ENCODE data around the gene MAP6D1.

MAP6D1 gene

DNA sequence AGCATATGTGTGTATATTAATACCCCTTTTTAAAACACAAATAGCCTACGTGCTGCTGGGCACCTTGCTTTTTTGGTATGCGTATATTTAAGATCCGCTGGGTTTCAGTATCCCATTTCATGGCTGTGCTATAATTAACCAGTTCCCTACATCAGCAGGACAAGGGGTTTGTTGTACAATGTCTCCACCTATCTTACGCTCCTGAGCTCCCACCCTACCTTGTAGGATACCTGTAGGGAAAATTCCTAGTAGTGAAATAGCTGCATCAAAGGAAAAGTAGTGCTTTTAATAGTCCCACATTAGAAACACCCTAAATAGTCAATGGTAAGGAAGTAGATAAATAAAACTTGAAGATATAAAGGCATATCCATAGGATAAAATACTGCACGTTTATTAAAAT lies 1.4 kb downstream of the MAP6D1 start:
- no peak for DNase-seq (ENCODE audit: low read depth in 2 of 2)

DNA sequence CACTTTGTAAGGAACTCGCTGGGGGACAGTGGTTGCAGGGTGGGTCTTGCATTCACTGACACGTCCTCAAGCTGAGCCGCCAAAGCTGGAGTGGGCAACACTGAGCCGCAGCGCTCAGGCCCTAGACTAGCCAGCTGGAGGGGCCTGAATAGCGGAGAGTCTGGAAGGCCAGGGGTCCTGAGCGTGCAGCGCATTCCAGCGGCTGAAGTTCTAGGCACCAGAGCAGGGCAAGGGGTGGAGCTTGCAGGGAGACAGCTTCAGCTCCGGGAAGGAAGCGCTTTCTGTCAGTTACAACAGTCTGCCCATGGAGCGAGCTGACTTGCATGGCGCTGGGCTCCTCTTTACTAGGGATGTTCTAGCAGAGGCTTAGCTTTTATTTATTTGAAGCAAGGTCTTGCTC lies 2.7 kb downstream of the MAP6D1 start:
- no peak for DNase-seq (ENCODE audit: low read depth in 2 of 2)

DNA sequence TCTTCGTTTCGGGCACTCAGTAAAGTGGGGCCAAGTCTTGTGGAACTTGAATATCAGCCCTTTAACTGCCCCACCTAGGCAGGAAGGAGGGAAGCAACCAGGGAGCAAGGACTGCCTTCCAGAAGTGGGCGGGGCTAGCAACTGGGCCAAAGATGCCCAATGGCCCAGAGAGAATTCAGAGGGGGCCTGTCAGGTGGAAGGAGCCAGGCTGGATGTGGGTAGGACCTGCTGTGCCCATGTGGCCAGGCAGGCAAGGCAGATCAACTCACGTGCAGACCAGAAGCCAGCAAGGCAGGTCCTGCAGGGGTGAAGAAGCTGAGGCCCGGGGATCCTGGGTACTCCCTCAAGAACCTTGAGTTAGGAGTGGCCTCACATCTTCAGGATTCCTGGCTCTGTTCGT lies 5.5 kb downstream of the MAP6D1 start:
- DNase-seq (ENCODE audit: low read depth in 2 of 2): no peak

DNA sequence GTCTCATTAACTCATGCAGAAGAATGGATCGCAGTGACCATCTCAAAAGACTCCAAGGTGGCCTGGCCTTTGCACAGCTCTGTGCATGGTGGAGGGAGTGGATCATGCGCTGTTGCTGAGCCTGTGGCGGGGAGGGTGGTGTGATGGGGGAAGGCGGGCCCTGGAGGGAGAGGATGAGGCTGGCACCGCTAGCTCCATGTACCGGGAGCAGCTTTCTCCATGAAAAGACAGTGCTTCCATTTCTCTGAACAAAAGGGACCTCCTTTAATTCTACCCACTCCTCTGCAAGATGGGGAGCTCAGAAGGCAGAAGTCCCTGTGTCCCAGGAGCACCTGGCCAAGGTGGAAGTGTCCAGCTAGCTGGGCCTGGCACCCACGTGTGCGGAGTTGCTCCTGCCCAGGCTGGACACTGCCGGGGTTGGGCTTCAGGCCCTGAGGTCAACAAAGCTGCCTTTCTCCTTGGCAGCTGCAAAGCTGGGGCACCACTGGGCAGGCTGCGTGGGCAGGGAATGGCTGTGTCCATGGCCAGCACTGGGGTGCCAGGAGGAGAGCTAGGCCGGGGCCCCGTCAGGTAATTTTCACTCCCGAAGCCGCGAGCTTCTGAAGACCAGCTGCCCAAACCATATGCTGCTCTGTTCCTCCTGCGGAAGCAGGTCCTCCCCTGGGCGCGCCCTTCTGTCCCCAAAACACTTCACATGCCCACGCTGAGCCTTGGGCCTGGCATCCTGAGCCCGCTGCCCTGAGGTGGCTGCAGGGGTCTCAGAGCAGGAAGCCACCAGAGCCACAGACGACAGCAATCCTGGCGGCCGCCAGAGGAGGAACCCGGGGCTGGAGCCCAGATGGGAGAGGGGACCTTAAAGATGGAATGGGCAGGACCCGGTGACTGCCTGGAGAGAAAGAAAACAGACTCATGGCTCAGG lies 6.4 kb downstream of the MAP6D1 start:
- DNase-seq (ENCODE audit: low read depth in 2 of 2): no peak

DNA sequence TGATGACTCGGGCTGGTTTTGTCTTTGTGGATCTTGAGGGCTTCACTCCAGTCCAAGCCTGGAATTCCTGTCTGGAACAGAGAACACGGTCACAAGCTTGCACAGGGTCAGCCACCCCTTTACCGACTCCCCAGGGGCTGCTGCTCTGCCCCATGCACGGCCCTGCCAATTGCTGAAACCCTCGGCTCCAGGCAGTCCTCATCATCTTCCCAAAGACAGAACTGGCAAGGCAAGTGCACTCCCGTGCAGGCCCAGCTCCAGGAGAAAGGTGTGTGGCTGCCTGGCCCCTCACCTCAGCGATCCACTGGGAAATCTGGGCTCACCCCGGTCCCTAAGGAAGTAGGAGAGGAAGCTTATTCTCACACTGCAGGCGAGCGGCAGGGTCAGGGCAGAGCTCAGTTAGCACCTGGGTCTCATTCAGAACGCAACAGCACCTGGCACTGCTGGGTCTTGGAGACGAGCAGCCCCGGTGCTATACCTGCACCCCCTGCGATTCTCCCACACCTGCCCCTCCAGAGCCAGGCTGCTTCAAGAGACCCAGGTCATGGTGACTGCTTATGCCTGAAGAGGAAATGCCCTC lies 7.2 kb downstream of the MAP6D1 start:
- DNase-seq (ENCODE audit: low read depth in 2 of 2): no peak

DNA sequence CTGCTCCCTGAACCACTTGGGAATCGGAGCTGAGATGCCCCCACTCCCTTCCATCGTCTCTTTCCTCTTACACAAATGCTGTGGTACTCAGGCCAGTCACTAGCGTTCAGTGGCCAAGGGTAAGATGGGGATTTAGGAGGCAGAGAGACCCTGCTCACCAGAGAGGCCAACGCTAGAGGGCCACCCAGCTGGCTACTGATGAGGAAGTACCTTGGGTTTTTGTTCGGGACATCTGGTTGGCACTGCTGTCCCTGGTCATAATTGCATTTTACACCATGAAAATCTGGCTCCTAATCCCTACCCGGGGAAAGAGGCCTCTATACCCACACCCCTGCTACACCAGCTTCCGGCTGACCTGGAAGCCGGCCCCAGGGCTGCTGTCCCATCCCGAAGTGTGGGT lies 7.7 kb downstream of the MAP6D1 start:
- DNase-seq (ENCODE audit: low read depth in 2 of 2): no peak

DNA sequence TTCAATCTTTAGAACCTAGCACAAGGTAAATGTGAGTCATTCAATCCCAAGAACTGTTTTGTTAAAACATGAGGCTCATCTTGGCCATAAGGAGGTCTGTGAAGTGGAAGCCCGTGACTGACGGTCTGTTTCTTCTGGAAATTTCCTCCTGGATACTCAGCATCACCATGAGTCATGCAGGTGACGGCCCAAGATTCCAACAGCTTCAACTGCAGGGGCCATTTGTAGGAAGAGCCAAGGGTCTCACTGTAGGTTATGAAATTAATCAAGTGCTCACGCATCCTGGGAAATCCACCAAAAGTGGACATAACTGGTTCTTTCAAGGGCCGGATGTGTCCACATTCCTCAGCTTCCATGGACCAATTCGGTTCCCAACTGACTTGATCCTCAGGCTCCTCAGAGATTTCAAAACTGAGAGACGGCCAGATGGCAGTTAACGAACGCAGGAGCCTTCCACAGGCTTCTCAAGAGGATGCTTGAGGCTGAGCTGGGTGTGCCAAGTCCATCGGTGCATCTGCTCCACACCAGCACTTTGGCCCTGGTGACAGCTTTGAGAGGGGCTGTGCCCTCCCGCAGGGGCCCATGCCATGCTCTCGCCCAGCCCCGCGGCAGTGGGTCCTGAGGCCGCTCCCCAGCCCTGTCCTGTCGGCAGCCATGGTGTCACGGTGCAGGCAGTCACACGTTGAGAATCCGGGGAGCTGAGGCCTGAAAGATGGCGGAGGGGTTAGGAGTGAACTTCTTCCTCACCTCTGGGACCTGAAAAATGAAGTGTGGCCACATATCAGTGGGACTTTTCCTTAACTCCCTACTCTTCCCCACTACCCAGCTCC lies 8.5 kb downstream of the MAP6D1 start:
- no peak for DNase-seq (ENCODE audit: low read depth in 2 of 2)

DNA sequence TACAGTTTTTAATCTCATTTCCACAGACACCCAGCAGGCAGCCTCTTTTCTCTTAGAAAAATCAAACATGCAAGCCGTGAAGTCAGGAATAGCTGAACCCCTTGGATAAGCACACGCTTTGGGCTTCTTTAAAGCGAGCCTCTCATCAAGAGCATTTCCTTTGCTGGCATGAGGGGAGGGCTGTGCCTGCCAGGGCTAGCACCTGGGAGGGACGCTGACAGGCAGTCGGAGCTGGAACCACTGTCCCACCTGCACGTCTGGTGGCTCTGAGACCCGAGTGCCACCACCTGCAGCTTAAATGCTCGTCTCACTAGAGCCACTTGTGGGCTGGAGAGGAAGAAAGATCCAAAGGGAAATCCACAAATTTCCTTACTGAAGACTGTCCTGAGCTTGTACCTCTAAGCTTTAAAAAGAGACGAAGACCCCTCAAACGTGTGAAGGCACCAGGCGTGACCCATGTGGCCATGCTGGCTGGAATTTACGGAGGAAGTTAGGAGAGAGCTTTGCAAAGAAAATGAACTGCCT lies 9.4 kb downstream of the MAP6D1 start:
- DNase-seq (ENCODE audit: low read depth in 2 of 2): no peak

DNA sequence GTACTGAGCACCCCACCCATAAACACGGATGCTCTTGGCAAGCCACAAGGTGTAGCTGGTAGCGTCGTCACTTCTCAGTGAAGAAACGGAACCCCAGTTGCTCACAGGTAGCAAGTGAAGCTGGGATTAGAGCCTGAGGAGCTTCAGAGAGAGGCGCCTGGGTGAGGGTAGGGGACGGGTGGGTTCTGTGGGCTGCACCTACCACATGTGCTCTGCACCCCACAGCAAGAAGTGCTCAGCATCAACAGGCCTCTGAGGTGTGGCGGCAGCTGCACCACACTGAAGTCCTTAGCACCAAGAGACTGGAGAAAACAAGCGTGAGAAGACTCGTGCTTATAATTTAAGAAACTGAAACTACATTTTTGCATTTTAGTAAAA lies 9.8 kb downstream of the MAP6D1 start:
- DNase-seq (ENCODE audit: low read depth in 2 of 2): no peak

DNA sequence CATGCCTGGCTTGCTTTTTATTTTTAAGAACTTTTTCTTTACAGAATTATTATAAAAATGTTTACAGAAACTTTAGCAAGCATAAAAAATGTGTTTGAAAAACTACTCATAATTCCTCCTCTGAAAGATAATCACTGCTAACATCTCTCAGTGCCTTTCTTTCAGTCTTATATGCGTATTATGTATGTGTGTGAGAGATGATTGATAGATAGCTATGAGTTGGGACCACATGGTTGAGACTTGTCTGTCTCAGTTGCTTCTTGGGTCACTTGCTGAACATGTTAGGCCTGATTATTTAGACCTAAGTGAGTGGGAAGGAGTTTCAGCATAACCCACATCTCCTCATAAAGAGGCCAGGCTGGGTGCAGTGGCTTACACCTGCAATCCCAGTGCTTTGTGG lies 11.1 kb downstream of the MAP6D1 start:
- DNase-seq (ENCODE audit: low read depth in 2 of 2): no peak

DNA sequence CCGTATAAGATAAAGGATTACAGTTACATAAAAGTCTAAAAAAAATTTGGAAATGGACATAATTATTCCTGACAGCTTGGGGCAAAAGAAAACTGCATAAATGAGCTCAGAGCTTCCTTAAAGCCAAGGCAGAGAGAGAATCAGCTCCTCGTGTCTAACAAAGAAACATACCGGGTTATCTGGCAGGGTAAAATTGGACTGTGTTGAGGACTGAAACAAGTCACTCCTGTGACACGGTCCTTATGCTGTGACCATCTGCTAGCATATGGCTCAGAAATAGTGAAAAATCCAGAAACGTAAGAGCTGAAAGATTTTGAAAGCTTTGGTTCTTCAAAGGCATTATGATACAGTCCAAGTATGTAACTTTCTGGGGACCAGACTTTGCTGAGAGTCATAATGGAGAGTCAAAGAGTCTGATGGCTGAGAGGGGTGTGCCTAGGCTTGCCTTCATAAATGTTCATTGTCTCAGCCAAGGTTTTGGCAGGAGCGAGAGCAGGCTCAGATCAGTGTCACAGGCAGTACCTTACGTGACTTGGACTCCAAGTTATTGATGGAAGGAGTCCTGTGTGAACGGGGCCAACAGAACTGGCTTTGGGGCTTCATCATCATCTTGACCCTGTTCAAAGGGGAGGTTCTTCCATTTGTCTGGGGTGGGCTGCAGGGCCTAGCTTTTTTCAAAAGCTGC lies 12.5 kb downstream of the MAP6D1 start:
- no peak for DNase-seq (ENCODE audit: low read depth in 2 of 2)

DNA sequence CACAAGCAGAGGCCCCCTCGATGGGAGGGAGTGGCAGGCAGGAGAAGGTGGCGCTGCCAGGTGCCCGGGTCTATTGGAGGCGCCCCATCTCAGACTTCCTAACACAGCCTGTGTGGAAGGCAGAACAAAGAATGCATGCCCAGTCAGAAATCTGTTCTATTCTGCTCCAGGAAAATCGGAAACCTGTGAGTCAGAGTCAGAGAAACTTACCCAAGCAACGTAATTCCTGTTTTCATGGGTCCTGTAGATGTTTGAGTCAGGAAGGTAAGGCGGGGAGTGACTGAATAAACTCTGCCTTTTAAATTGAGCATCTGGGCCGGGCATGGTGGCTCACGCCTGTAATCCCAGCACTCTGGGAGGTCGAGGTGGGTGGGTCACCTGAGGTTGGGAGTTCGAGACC lies 13.7 kb downstream of the MAP6D1 start:
- no peak for DNase-seq (ENCODE audit: low read depth in 2 of 2)

DNA sequence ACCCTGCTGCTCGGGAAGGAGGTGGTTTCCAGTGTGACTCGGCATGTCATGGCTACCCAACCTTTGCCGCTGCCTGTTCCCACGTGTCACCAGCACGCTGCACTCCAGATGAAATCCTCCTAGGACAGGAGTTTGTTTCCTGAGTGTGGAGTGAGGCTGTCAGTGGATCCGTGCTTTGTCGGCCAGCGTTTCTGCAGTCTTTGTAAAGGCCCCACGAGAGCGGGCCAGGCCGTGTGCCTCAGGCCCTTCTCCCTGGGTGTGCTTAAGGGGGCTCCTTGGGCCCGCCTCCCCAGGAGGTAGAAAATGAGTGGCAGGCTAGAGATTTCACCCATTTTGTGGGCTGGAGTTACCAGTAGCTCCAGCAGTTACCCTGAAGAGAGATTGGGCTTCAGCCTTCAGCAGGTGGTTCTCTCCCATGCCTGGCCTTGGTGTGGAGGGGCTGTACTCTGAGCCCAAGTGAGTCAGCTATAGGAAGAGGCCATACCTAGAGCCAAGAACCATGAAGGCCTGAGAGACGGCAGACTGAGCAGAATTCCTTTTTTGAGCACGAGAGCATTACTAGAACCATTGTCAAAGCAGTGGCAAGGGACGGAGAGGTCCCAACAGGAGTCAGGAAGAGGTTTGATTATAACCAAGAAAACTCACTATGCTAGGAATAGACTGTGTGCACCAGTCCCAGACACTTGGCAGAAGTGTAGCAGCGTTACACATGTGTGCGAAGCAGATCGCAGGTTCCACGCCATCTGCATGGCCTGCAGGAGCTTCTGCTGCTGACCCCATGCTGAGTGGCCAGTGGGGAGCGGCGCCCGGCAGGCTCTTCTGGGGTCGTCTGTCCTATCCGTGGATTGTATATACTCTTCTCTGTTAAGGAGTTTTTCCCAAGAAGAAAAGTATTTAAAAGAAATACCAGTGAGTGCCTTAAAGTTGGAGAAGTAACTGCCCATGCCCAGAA lies 14.5 kb downstream of the MAP6D1 start:
- DNase-seq (ENCODE audit: low read depth in 2 of 2): no peak

DNA sequence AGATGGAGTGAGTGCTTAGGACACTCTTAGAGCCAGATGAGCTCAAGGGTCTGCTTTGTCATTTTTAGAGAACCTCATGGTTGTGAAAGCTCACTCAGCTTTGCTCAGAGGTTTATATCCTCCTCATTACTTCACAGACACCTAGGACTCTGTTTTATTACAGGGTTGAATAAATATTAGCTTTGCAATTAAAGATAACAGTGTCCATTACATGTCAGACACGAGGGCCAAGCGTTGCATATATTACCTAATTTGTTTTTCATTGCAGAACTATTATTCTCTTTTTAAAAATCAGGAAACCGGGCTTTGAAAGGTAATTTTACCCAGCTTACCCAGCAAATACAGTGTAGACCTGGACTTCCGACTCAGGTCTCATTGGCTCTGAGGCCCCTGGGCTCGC lies 16.1 kb downstream of the MAP6D1 start:
- no peak for DNase-seq (ENCODE audit: low read depth in 2 of 2)

DNA sequence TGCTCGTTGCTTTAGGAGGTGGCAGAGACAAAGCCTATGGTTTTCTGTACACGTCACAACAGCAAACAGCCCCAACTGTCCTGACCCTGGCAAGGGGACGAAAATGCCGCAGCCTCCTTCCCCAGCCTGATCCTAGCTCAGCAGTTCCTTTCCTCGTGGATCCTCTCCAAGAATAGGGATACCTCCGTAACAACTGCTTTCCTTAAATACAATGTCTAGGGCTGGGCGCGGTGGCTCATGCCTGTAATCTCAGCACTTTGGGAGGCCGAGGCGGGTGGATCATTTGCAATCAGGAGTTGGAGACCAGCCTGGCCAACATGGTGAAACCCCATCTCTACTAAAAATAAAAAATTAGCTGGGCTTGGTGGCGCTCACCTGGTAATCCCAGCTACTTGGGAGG lies 17.0 kb downstream of the MAP6D1 start:
- no peak for DNase-seq (ENCODE audit: low read depth in 2 of 2)

DNA sequence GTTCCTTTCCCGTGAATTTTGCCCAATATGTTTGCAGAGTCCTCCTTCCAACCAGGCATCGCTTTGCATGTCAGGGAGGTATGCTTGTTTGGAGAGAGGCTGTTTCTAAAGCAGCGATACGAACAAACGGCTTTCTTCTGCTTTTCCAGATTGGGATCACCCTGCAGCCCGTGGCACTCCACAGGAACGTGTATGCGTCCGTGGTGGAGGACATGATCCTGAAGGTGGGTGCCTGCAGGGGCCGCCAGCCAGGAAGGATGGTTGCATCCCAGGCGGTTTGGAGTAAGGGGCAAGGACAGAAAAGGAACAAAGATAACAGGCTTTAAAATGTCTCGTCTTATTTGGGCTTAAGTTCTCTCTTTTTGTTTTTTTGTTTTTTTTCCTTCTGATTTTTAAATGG lies 17.5 kb downstream of the MAP6D1 start:
- no peak for DNase-seq (ENCODE audit: low read depth in 2 of 2)

DNA sequence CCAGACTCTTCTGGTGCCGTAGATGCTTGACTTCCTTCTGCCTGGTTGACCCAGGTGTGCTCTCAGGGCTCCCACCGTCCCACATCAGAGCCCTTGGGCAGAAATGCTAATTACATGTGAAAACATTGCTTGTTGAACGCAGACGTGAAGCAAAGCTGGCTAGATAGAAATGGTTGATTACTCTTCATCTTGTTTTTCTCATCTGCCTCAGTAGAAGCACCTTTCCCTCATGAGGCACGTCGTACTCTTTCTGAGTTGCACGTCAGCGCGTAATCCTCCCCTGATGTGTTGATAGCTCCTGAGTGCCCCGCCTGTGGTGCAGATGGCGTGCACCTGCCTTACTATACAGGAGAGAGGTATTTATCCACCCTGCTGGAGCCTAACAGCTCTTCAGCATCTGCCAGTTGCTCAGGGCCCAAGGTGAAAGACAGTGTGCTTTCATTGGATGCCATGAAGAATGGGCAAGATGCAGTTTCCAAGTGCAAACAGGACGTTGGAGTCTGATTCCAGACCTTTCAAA lies 18.1 kb downstream of the MAP6D1 start:
- DNase-seq (ENCODE audit: low read depth in 2 of 2): no peak

DNA sequence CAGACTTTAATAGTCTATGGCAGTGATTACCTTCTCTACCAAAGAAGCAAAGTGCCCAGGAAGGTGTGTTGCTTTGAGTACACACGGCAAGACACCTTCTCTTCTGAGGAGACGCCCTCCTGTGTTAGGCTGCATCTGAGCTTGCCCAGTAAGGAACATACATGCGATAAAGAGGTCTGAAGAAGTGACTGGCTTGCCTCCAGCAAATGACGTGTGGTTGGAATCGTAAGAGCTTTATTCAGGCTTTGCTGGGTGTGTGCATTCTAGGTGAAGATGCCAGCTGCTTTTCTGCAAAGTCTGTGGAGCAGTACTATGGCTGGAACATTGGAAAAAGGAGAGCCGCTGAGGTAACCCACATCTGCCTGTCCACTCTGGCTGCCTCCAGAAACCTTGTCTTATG lies 22.4 kb downstream of the MAP6D1 start:
- no peak for DNase-seq (ENCODE audit: low read depth in 2 of 2)

DNA sequence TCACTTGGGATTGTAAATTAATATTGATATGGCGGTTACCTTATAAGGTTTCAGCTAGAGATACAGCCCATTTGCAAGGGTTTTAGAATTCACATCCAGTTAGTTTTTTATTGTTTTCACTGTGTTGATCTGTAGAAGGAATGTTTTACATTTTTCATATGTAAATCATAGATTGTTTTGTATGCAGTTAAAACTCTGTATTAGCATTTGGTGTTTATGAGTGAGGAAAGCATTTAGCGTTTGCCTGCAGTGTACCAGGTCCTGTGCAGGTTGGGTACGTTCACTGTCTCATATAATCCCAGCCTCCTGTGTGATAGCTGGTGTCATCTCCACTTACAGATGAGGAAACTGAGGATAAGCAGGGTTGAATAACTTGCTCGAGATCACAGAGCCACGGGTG lies 23.8 kb downstream of the MAP6D1 start:
- no peak for DNase-seq (ENCODE audit: low read depth in 2 of 2)

DNA sequence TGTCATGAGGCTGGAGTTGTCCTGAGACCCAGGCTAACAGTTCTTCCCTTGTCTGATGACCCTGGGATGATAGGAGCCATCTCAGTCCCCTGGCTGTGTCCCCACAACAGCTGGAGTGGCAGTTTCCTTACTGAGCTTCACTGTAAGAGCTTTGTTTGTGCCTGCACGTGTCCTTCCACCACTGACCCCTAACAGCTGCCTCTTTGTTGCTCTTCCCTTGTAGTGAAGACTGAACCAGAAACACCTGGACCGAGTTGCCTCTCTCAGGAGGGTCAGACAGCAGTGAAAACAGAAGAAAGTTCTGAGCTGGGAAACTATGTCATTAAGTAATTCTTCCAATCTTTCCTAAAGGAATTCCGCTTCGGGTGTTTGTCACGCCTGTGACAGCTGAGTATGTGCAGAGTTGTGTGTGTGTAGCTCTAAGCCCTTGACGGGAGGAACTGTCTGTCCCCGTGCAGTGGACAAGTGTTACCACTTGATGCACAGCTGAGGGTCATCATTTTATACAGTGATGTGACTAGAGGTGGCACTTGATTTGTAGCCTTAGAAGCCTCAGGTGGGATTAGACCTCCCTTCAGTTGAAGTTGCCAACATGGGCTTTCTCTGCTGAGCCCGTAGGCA lies 25.0 kb downstream of the MAP6D1 start:
- DNase-seq (ENCODE audit: low read depth in 2 of 2): no peak
